Caco-2 (cell line): Measurements from ENCODE around the gene KCNQ5. TPM values are rescaled to one million over a fixed set of nuclear protein-coding genes. Genes with fewer than 3 reads are reported as not detected.

Experiments used
- BruUV-seq: library from RNA; stranded (reverse); fragments of 400-500 nt; replicated peaks from 2 replicates; lab custom pipeline; 2021; lab: Mats Ljungman, UMichigan
- CTCF ChIA-PET: fragments of 300-600 bp; sonication (Branson Sonifier 250); formaldehyde crosslinking; loops from one replicate; lab custom pipeline; 2022; ENCODE audit warnings: antibody characterized with exemption; lab: Charles Lee
- POLR2A ChIA-PET: fragments of 300-600 bp; sonication (Branson Sonifier 250); formaldehyde crosslinking; loops from one replicate; lab custom pipeline; 2022; ENCODE audit warnings: antibody characterized with exemption; lab: Charles Lee
- DNase-seq, 2 experiments: peaks; one replicate each; pipeline versions ENCODE4 v3.0.0 to v3.0.0-alpha.2; 2020 to 2022
- H3K27me3 ChIP-seq: replicated peaks from 2 replicates; pipeline ENCODE4 v1.6.0; 2011; ENCODE audit warnings: low read length; ENCODE audit not compliant: control insufficient read depth, insufficient read depth
- H3K36me3 ChIP-seq: 2 replicates; pipeline ENCODE4 v1.5.1; 2011; ENCODE audit warnings: low read length; ENCODE audit not compliant: control insufficient read depth, insufficient read depth
- H3K4me1 ChIP-seq: fragments of 250-450 bp; sonication (Bioruptor Pico); 2 replicates; pipeline ENCODE4 v1.5.1; 2020; ENCODE audit warnings: mild to moderate bottlenecking
- H3K4me3 ChIP-seq: 2 replicates; pipeline ENCODE4 v1.5.1; 2011; ENCODE audit warnings: low read depth, mild to moderate bottlenecking, control low read depth, low read length
- H3K9me3 ChIP-seq: fragments of 250-450 bp; sonication (Bioruptor Pico); 2 replicates; pipeline ENCODE4 v1.5.1; 2020; ENCODE audit warnings: mild to moderate bottlenecking, moderate library complexity
- H3K27ac Mint-ChIP-seq: one replicate; pipeline ENCODE4 v1.8.0; 2022; ENCODE audit warnings: mixed read lengths; ENCODE audit not compliant: unreplicated experiment
- H3K27me3 Mint-ChIP-seq: one replicate; pipeline ENCODE4 v1.8.0; 2022; ENCODE audit warnings: mixed read lengths; ENCODE audit not compliant: insufficient read depth, unreplicated experiment
- H3K36me3 Mint-ChIP-seq: one replicate; pipeline ENCODE4 v1.8.0; 2022; ENCODE audit warnings: mild to moderate bottlenecking, mixed read lengths; ENCODE audit not compliant: insufficient read depth, unreplicated experiment
- H3K4me1 Mint-ChIP-seq: one replicate; pipeline ENCODE4 v1.8.0; 2022; ENCODE audit warnings: low read depth, mixed read lengths; ENCODE audit not compliant: unreplicated experiment
- H3K4me3 Mint-ChIP-seq: one replicate; pipeline ENCODE4 v1.8.0; 2022; ENCODE audit warnings: mild to moderate bottlenecking, moderate library complexity, mixed read lengths; ENCODE audit not compliant: unreplicated experiment
- H3K9me3 Mint-ChIP-seq: one replicate; pipeline ENCODE4 v1.8.0; 2022; ENCODE audit warnings: mixed read lengths; ENCODE audit not compliant: unreplicated experiment
- CTCF ChIP-seq, 2 experiments: fragments of 200-600 bp in 1 of 2; IDR thresholded peaks; 1 replicate in 1 of 2; 2 replicates in 1 of 2; pipeline versions ENCODE4 v1.5.1 to v1.8.0; 2011 to 2022; ENCODE audit warnings: antibody characterized with exemption in 1 of 2, control low read depth in 1 of 2, inconsistent platforms in 1 of 2, low read depth in 1 of 2, low read length in 1 of 2, mild to moderate bottlenecking in 1 of 2, moderate library complexity in 1 of 2; ENCODE audit not compliant: insufficient read depth in 1 of 2, severe bottlenecking in 1 of 2, unreplicated experiment in 1 of 2
- intact Hi-C: fragments of 100-400 bp; cut with micrococcal nuclease; formaldehyde crosslinking; loops from one replicate; pipeline ENCODE4 v1.10.0; 2022; ENCODE audit not compliant: unreplicated experiment
- total RNA-seq: library from RNA; stranded (reverse); gene quantifications from 2 replicates; pipeline ENCODE4 v1.2.3, GENCODE V29; 2022

The KCNQ5 gene
- total RNA-seq, 1 experiment from 2014 or later, result 0.20 TPM

- Mint-ChIP-seq H3K36me3 (no peaks in the 10 kb centered on the region), H3K4me3 (no peak overlapping the region), H3K27ac (no peak overlapping the region), H3K4me1 (no peaks in the 10 kb centered on the region), H3K27me3 (no peaks in the 10 kb centered on the region), H3K9me3 (no peaks in the 10 kb centered on the region)
- Histone ChIP-seq H3K4me1 (no peaks in the 10 kb centered on the region), H3K36me3 (no peaks in the 10 kb centered on the region), H3K9me3 (no peaks in the 10 kb centered on the region), H3K4me3 (no peak overlapping the region), H3K27me3 (no peaks in the 10 kb centered on the region; the same call in 1 of the 2 replicates)
- no peak for TF ChIP-seq CTCF (IDR thresholded peaks at IDR 0.05; ENCODE audit: insufficient read depth in 1 of 2, low read depth in 1 of 2, low read length in 1 of 2, severe bottlenecking in 1 of 2, unreplicated experiment in 1 of 2)
- ChIA-PET POLR2A (no interaction called here), CTCF (no interaction called here)
- DNase-seq, result no peak
- intact Hi-C loops, result no loop called here
- BruUV-seq, result no TSS peak
Observed at GRCh38 chr6:73086726-73087125, 464.9 kb downstream of the KCNQ5 start.

GRCh38 chr6:73088138-73088813 is 466.4 kb downstream of the KCNQ5 start:
- no peak overlapping the region for H3K27ac Mint-ChIP-seq
- Histone ChIP-seq H3K27me3 (no peaks in the 10 kb centered on the region; the same call in 1 of the 2 replicates), H3K4me3 (no peak overlapping the region), H3K9me3 (no peaks in the 10 kb centered on the region), H3K36me3 (no peaks in the 10 kb centered on the region), H3K4me1 (no peaks in the 10 kb centered on the region)
- no peak for TF ChIP-seq CTCF (IDR thresholded peaks at IDR 0.05; ENCODE audit: insufficient read depth in 1 of 2, low read depth in 1 of 2, low read length in 1 of 2, severe bottlenecking in 1 of 2, unreplicated experiment in 1 of 2)
- no peak overlapping the region for H3K4me3 Mint-ChIP-seq
- no peaks in the 10 kb centered on the region for H3K4me1 Mint-ChIP-seq
- no peaks in the 10 kb centered on the region for H3K36me3 Mint-ChIP-seq
- peaks cover 5% of the 10 kb centered on the region for H3K9me3 Mint-ChIP-seq
- H3K27me3 Mint-ChIP-seq, result no peaks in the 10 kb centered on the region
- no peak for DNase-seq
- intact Hi-C loops, result no loop called here
- POLR2A ChIA-PET, result no interaction called here
- no TSS peak for BruUV-seq
- CTCF ChIA-PET, result no interaction called here

- peaks cover 8% of the 10 kb centered on the region; the same call in 1 of the 2 replicates for H3K4me1 ChIP-seq
- Mint-ChIP-seq H3K4me3 (no peak overlapping the region), H3K27ac (no peak overlapping the region), H3K4me1 (peaks cover 7% of the 10 kb centered on the region), H3K36me3 (no peaks in the 10 kb centered on the region), H3K9me3 (peaks cover 19% of the 10 kb centered on the region), H3K27me3 (peaks cover 3% of the 10 kb centered on the region)
- no peak for DNase-seq
- no peaks in the 10 kb centered on the region for H3K27me3 ChIP-seq
- intact Hi-C loops, result no loop called here
- H3K36me3 ChIP-seq, result no peaks in the 10 kb centered on the region
- ChIA-PET POLR2A (no interaction called here), CTCF (no interaction called here)
- no peak for TF ChIP-seq CTCF (IDR thresholded peaks at IDR 0.05; ENCODE audit: insufficient read depth in 1 of 2, low read depth in 1 of 2, low read length in 1 of 2, severe bottlenecking in 1 of 2, unreplicated experiment in 1 of 2)
- H3K4me3 ChIP-seq, result no peak overlapping the region
- no peaks in the 10 kb centered on the region for H3K9me3 ChIP-seq
- no TSS peak for BruUV-seq
Observed at GRCh38 chr6:73104921-73105320, 483.1 kb downstream of the KCNQ5 start.
